GM12878 (cell line): ENCODE results near the gene CCM2. TPM values are rescaled to one million over a fixed set of nuclear protein-coding genes. Genes with fewer than 3 reads are reported as not detected.

Experiments used
- ATAC-seq: fragments of 200-7000 bp; cut with Tn5 transposase; 3 replicates; pipeline ENCODE4 v1.9.1; 2020; ENCODE audit warnings: mild to moderate bottlenecking, moderate library complexity
- BruUV-seq: library from RNA; stranded (reverse); fragments of 400-500 nt; replicated peaks from 2 replicates; lab custom pipeline; 2021; lab: Mats Ljungman, UMichigan
- CTCF ChIA-PET: fragments of 300-600 bp; sonication (Branson Sonifier 250); formaldehyde crosslinking; extraction: SDS; loops from one replicate; lab custom pipeline; 2021; ENCODE audit warnings: inconsistent platforms; lab: Yijun Ruan, JAX
- POLR2A ChIA-PET: fragments of 350-600 bp; formaldehyde crosslinking; extraction: SDS; loops from one replicate; lab custom pipeline; 2021; ENCODE audit warnings: inconsistent platforms; lab: Charles Lee
- RAD21 ChIA-PET: fragments of 300-600 bp; sonication (Branson Sonifier 250); formaldehyde crosslinking; loops from one replicate; lab custom pipeline; 2023; ENCODE audit warnings: antibody characterized with exemption; ENCODE audit not compliant: unreplicated experiment; lab: Charles Lee
- SMC1A ChIA-PET: fragments of 300-600 bp; sonication (Branson Sonifier 250); formaldehyde crosslinking; loops from one replicate; lab custom pipeline; 2023; ENCODE audit not compliant: unreplicated experiment, uncharacterized antibody; lab: Charles Lee
- DNase-seq: peaks from one replicate; pipeline ENCODE4 v3.0.0-alpha.2; 2011; ENCODE audit warnings: low read depth, low spot score
- FAIRE-seq: peaks from 3 replicates; lab custom pipeline; 2011; peaks lifted over from hg19 to GRCh38; lab: Jason Lieb, UNC
- H2AFZ ChIP-seq: 2 replicates; pipeline ENCODE4 v1.6.0; 2011; ENCODE audit warnings: low read depth, low read length, control low read depth; ENCODE audit not compliant: control insufficient read depth
- H3K27ac ChIP-seq: 2 replicates; pipeline ENCODE4 v1.5.1; 2011; ENCODE audit warnings: control low read depth; ENCODE audit not compliant: control insufficient read depth, insufficient read depth
- H3K27me3 ChIP-seq, 2 experiments: replicated peaks in 1 of 2; 2 replicates each; pipeline versions ENCODE4 v1.6.0 to v1.6.1; 2011; ENCODE audit warnings: low read length in 1 of 2; ENCODE audit not compliant: control insufficient read depth in 2 of 2, insufficient read depth in 2 of 2
- H3K36me3 ChIP-seq, 2 experiments: 2 replicates each; pipeline ENCODE4 v1.5.1; 2011; ENCODE audit warnings: low read length in 1 of 2; ENCODE audit not compliant: control insufficient read depth in 2 of 2, insufficient read depth in 2 of 2
- H3K4me1 ChIP-seq: 2 replicates; pipeline ENCODE4 v1.6.1; 2011; ENCODE audit warnings: mild to moderate bottlenecking, low read length, moderate library complexity, mixed read lengths; ENCODE audit not compliant: control insufficient read depth, insufficient read depth
- H3K4me2 ChIP-seq: 2 replicates; pipeline ENCODE4 v1.6.0; 2011; ENCODE audit warnings: control low read depth; ENCODE audit not compliant: control insufficient read depth, insufficient read depth
- H3K4me3 ChIP-seq: fragments of 200-600 bp; sonication (generic); 2 replicates; pipeline ENCODE4 v1.5.1; 2016
- H3K79me2 ChIP-seq: 2 replicates; pipeline ENCODE4 v1.6.0; 2011; ENCODE audit warnings: low read length; ENCODE audit not compliant: control insufficient read depth, insufficient read depth
- H3K9ac ChIP-seq: 2 replicates; pipeline ENCODE4 v1.8.0; 2011; ENCODE audit warnings: low read length, control low read depth, mixed read lengths; ENCODE audit not compliant: control insufficient read depth, insufficient read depth
- H3K9me3 ChIP-seq: replicated peaks from 3 replicates; pipeline ENCODE4 v1.5.1; 2011; ENCODE audit warnings: mild to moderate bottlenecking, low read length; ENCODE audit not compliant: control insufficient read depth, insufficient read depth
- H4K20me1 ChIP-seq: 2 replicates; pipeline ENCODE4 v1.6.0; 2011; ENCODE audit not compliant: control insufficient read depth, insufficient read depth
- DPF2 ChIP-seq: fragments of 450-650 bp; IDR thresholded peaks from 2 replicates; pipeline ENCODE4 v1.6.1; 2017; ENCODE audit warnings: mild to moderate bottlenecking
- EP300 ChIP-seq, 2 experiments: fragments of 150-350 bp in 1 of 2; IDR thresholded peaks; 2 replicates each; pipeline ENCODE4 v1.6.1; 2011 to 2012; ENCODE audit warnings: low read depth in 2 of 2, low read length in 2 of 2, borderline replicate concordance in 1 of 2, improper control_type of control experiment in 1 of 2, inconsistent platforms in 1 of 2; ENCODE audit not compliant: control insufficient read depth in 1 of 2
- HDGF ChIP-seq: fragments of 450-650 bp; IDR thresholded peaks from 2 replicates; pipeline ENCODE4 v1.6.1; 2016; ENCODE audit warnings: antibody characterized with exemption
- JUNB ChIP-seq: IDR thresholded peaks from 2 replicates; pipeline ENCODE4 v1.6.1; 2016; ENCODE audit warnings: antibody characterized with exemption, mild to moderate bottlenecking
- SIN3A ChIP-seq: IDR thresholded peaks from 2 replicates; pipeline ENCODE4 v1.6.1; 2012; ENCODE audit warnings: low read depth, low read length, improper control_type of control experiment
- SMARCA5 ChIP-seq: fragments of 450-650 bp; IDR thresholded peaks from 2 replicates; pipeline ENCODE4 v1.6.1; 2017; ENCODE audit warnings: mild to moderate bottlenecking
- WGBS: methylation state at CpG from one replicate; pipeline ENCODE4 v1.1.6; 2016; ENCODE audit warnings: low lambda C conversion rate; ENCODE audit not compliant: insufficient replicate concordance, insufficient coverage; ENCODE audit errors: missing lambda C conversion rate; 5-methylcytosine and 5-hydroxymethylcytosine counted together
- in situ Hi-C: fragments of 300-500 bp; cut with MboI; formaldehyde crosslinking; loops from 9 replicates; pipeline ENCODE4 v1.14.3; 2018; ENCODE audit warnings: mixed read lengths
- intact Hi-C: fragments of 100-400 bp; cut with micrococcal nuclease; formaldehyde crosslinking; loops from one replicate; pipeline ENCODE4 v1.14.2; 2022; ENCODE audit not compliant: unreplicated experiment
- polyA plus RNA-seq, 11 experiments: library from polyadenylated mRNA; depleted of rRNA in 4 of 11; unstranded in 6 of 11; stranded (reverse) in 5 of 11; fragments of >200 nt; fragmentation: Nextera tagmentation in 4 of 11; fragmentation: Illumina TruSeq in 1 of 11; extraction: Ambion mirVana in 4 of 11; extraction: Trizol in 1 of 11; gene quantifications; 1 replicate in 1 of 11; 2 replicates in 10 of 11; pipeline versions ENCODE4 v1.2.1 to v1.2.3, GENCODE V29; 2011 to 2016; ENCODE audit warnings: inconsistent platforms in 2 of 11, missing spikeins in 2 of 11, low read depth in 1 of 11
- total RNA-seq, 4 experiments: library from RNA; depleted of rRNA in 3 of 4; stranded (reverse); fragments of >200 nt in 3 of 4; fragmentation: Illumina TruSeq in 1 of 4; extraction: Trizol in 1 of 4; gene quantifications; 2 replicates each; pipeline versions ENCODE4 v1.2.1 to v1.2.3, GENCODE V29; 2013 to 2021

Gene CCM2
- total and polyA plus RNA-seq, 10 of the 15 experiments (the other 5 are each of a cell fraction or from before 2014, with no cell fraction given): 1.00 to 82.3 (median 48.7) TPM

- DNase-seq (no peak), ATAC-seq (no peak), FAIRE-seq (no peak)
- no peaks in the 10 kb centered on the region for H3K27me3 ChIP-seq
- intact Hi-C loops: no loop called here
- no peaks in the 10 kb centered on the region for H3K4me1 ChIP-seq
- H3K36me3 ChIP-seq: peaks cover 0 to 14% of the 10 kb centered on the region in 2 experiments; a peak in 3 of 4 replicates
- RAD21 ChIA-PET: no interaction called here
- H3K79me2 ChIP-seq: no peaks in the 10 kb centered on the region; the same call in 1 of the 2 replicates
- CTCF ChIA-PET: no interaction called here
- H3K9me3 ChIP-seq: no peaks in the 10 kb centered on the region
- in situ Hi-C loops: no loop called here
- no peak overlapping the region for H3K9ac ChIP-seq
- no TSS peak for BruUV-seq
- H2AFZ ChIP-seq: no peak overlapping the region
- POLR2A ChIA-PET: no interaction called here
- SMC1A ChIA-PET: interaction anchor here (1.1 to 1.7 kb wide), 2 partner anchors 10 to 18 kb away, joined by 3 to 8 read pairs; no protein-coding TSS in a partner anchor
- no peak overlapping the region for H3K4me3 ChIP-seq
- TF ChIP-seq SMARCA5 (no peak), JUNB (no peak), HDGF (no peak)
- TF ChIP-seq, all 136 proteins: peak for 0
- H3K4me2 ChIP-seq: no peak overlapping the region
- H4K20me1 ChIP-seq: no peaks in the 10 kb centered on the region; the same call in 1 of the 2 replicates
- WGBS: 98% methylated on average over 3 of the region's 3 CpGs
- H3K27ac ChIP-seq: no peak overlapping the region
These were observed 52.0 kb downstream of the CCM2 start for GRCh38 chr7:45052011-45052410.

- DNase-seq: no peak
- CTCF ChIA-PET: interaction anchor here (0.6 to 1.1 kb wide), 2 partner anchors 80 to 1061 kb away, joined by 3 read pairs; no protein-coding TSS in a partner anchor
- no peak for TF ChIP-seq SIN3A
- TF ChIP-seq DPF2: no peak
- no peak for TF ChIP-seq EP300 (IDR thresholded peaks at IDR 0.05; ENCODE audit: borderline replicate concordance in 1 of 2, control insufficient read depth in 1 of 2, low read depth in 2 of 2, low read length in 2 of 2)
- SMC1A ChIA-PET: interaction anchor here (1.1 to 1.7 kb wide), 2 partner anchors 20 to 79 kb away, joined by 3 to 8 read pairs; no protein-coding TSS in a partner anchor
- Histone ChIP-seq H3K27me3 (no peaks in the 10 kb centered on the region), H3K79me2 (peaks cover 3% of the 10 kb centered on the region), H3K9ac (no peak overlapping the region), H3K4me1 (no peaks in the 10 kb centered on the region), H3K4me2 (no peak overlapping the region), H3K4me3 (no peak overlapping the region), H4K20me1 (no peaks in the 10 kb centered on the region; the same call in 1 of the 2 replicates), H2AFZ (no peak overlapping the region), H3K9me3 (no peaks in the 10 kb centered on the region), H3K36me3 (peaks cover 0 to 8% of the 10 kb centered on the region in 2 experiments; a peak in 2 of 4 replicates), H3K27ac (no peak overlapping the region)
- RAD21 ChIA-PET: no interaction called here
- POLR2A ChIA-PET: interaction anchor here (0.9 kb wide), 1 partner anchor 17 kb away, joined by 3 read pairs; no protein-coding TSS in a partner anchor
- intact Hi-C loops: no loop called here
- no peak for ATAC-seq
- 89% methylated on average over 6 of the region's 6 CpGs for WGBS
- BruUV-seq: no TSS peak
- in situ Hi-C loops: no loop called here
- FAIRE-seq: no peak
These were observed 53.4 kb downstream of the CCM2 start for GRCh38 chr7:45053401-45053800.
